IMR-90 (cell line): Measurements from ENCODE around the gene CXCL13. TPM values are rescaled to one million over a fixed set of nuclear protein-coding genes. Genes with fewer than 3 reads are reported as not detected.

Experiments
- ATAC-seq: fragments of 200-7000 bp; cut with Tn5 transposase; 2 replicates; pipeline ENCODE4 v1.9.1; 2020; ENCODE audit warnings: low read depth, mild to moderate bottlenecking, moderate library complexity
- BruUV-seq: library from RNA; stranded (reverse); fragments of 400-500 nt; replicated peaks from 2 replicates; lab custom pipeline; 2021; lab: Mats Ljungman, UMichigan
- CTCF ChIA-PET: fragments of 300-600 bp; formaldehyde crosslinking; extraction: SDS; loops from one replicate; lab custom pipeline; 2021; ENCODE audit warnings: antibody characterized with exemption; lab: Yijun Ruan, JAX
- POLR2A ChIA-PET: fragments of 300-600 bp; sonication (Branson Sonifier 250); formaldehyde crosslinking; loops from one replicate; lab custom pipeline; 2022; ENCODE audit warnings: antibody characterized with exemption; ENCODE audit not compliant: unreplicated experiment; lab: Charles Lee
- DNase-seq: peaks from one replicate; pipeline ENCODE4 v3.0.0; 2013
- H2AFZ ChIP-seq: replicated peaks from 2 replicates; pipeline ENCODE3; 2013; ENCODE audit warnings: low read length, mild to moderate bottlenecking; ENCODE audit not compliant: poor library complexity
- H2AK5ac ChIP-seq: 2 replicates; pipeline ENCODE4 v1.6.1; 2013; ENCODE audit warnings: low read depth, low read length, inconsistent platforms
- H2AK9ac ChIP-seq: replicated peaks from 2 replicates; pipeline ENCODE3; 2013; ENCODE audit warnings: mild to moderate bottlenecking, low read depth, low read length, moderate library complexity; ENCODE audit not compliant: poor library complexity
- H2BK120ac ChIP-seq: 2 replicates; pipeline ENCODE4 v1.6.1; 2013; ENCODE audit warnings: low read depth, low read length, inconsistent platforms
- H2BK15ac ChIP-seq: 3 replicates; pipeline ENCODE4 v1.6.1; 2013; ENCODE audit warnings: low read depth, low read length, inconsistent platforms
- H2BK20ac ChIP-seq: 2 replicates; pipeline ENCODE4 v1.6.1; 2013; ENCODE audit warnings: low read depth, mild to moderate bottlenecking, inconsistent platforms, low read length, moderate library complexity
- H2BK5ac ChIP-seq: 2 replicates; pipeline ENCODE4 v1.6.1; 2013; ENCODE audit warnings: mild to moderate bottlenecking, low read depth, low read length, inconsistent platforms; ENCODE audit not compliant: poor library complexity, severe bottlenecking
- H3K14ac ChIP-seq: replicated peaks from 2 replicates; pipeline ENCODE4 v1.6.1; 2013; ENCODE audit warnings: low read depth, low read length, inconsistent platforms
- H3K18ac ChIP-seq: 2 replicates; pipeline ENCODE4 v1.6.1; 2013; ENCODE audit warnings: low read depth, low read length, control low read depth
- H3K23ac ChIP-seq: 2 replicates; pipeline ENCODE4 v1.6.1; 2013; ENCODE audit warnings: low read depth, low read length, inconsistent platforms
- H3K27ac ChIP-seq: 2 replicates; pipeline ENCODE4 v1.5.1; 2013; ENCODE audit warnings: mild to moderate bottlenecking, control low read depth, low read length; ENCODE audit not compliant: insufficient read depth
- H3K27me3 ChIP-seq: 2 replicates; pipeline ENCODE4 v1.6.1; 2013; ENCODE audit warnings: low read length; ENCODE audit not compliant: control insufficient read depth, insufficient read depth
- H3K36me3 ChIP-seq: 2 replicates; pipeline ENCODE4 v1.6.1; 2013; ENCODE audit warnings: low read length, mixed read lengths; ENCODE audit not compliant: control insufficient read depth, insufficient read depth
- H3K4ac ChIP-seq: 2 replicates; pipeline ENCODE4 v1.6.1; 2013; ENCODE audit warnings: low read depth, low read length, inconsistent platforms
- H3K4me1 ChIP-seq: 2 replicates; pipeline ENCODE4 v1.6.1; 2013; ENCODE audit warnings: low read length, mixed read lengths; ENCODE audit not compliant: control insufficient read depth, insufficient read depth
- H3K4me2 ChIP-seq: 2 replicates; pipeline ENCODE4 v1.6.1; 2013; ENCODE audit warnings: low read depth, mild to moderate bottlenecking, control low read depth, low read length, moderate library complexity
- H3K4me3 ChIP-seq: 2 replicates; pipeline ENCODE4 v1.5.1; 2013; ENCODE audit warnings: low read depth, mild to moderate bottlenecking, control low read depth, low read length, moderate library complexity; ENCODE audit not compliant: insufficient read depth
- H3K56ac ChIP-seq: 2 replicates; pipeline ENCODE4 v1.6.1; 2013; ENCODE audit warnings: low read length, inconsistent platforms; ENCODE audit not compliant: insufficient read depth; ENCODE audit errors: extremely low read depth
- H3K79me1 ChIP-seq, 2 experiments: 2 replicates each; pipeline ENCODE4 v1.6.1; 2013; ENCODE audit warnings: low read length in 2 of 2, inconsistent platforms in 1 of 2, low read depth in 1 of 2
- H3K9ac ChIP-seq: 2 replicates; pipeline ENCODE4 v1.6.1; 2013; ENCODE audit warnings: low read depth, low read length, control low read depth
- H3K9me1 ChIP-seq: 2 replicates; pipeline ENCODE4 v1.6.1; 2013; ENCODE audit warnings: low read length, inconsistent platforms; ENCODE audit not compliant: insufficient read depth
- H3K9me3 ChIP-seq: 2 replicates; pipeline ENCODE4 v1.6.1; 2013; ENCODE audit warnings: low read length; ENCODE audit not compliant: control insufficient read depth, insufficient read depth
- H4K20me1 ChIP-seq: 2 replicates; pipeline ENCODE4 v1.6.1; 2013; ENCODE audit warnings: low read length, inconsistent platforms; ENCODE audit not compliant: insufficient read depth
- H4K5ac ChIP-seq: 2 replicates; pipeline ENCODE4 v1.6.1; 2013; ENCODE audit warnings: mild to moderate bottlenecking, low read depth, low read length, control low read depth
- H4K8ac ChIP-seq, 2 experiments: 2 replicates each; pipeline ENCODE4 v1.6.1; 2013; ENCODE audit warnings: low read depth in 2 of 2, low read length in 2 of 2, control low read depth in 1 of 2, inconsistent platforms in 1 of 2
- H4K91ac ChIP-seq: 2 replicates; pipeline ENCODE4 v1.6.1; 2013; ENCODE audit warnings: low read depth, low read length, inconsistent platforms; ENCODE audit not compliant: insufficient read depth
- CEBPB ChIP-seq: IDR thresholded peaks from 2 replicates; pipeline ENCODE4 v1.6.1; 2012; ENCODE audit warnings: low read depth, low read length, improper control_type of control experiment
- CHD1 ChIP-seq: IDR thresholded peaks from 2 replicates; pipeline ENCODE4 v1.6.1; 2012; ENCODE audit warnings: low read depth, low read length, improper control_type of control experiment
- FOS ChIP-seq: fragments of 150-350 bp; IDR thresholded peaks from 2 replicates; pipeline ENCODE4 v1.6.1; 2016; ENCODE audit warnings: low read depth, low read length
- MAFK ChIP-seq: IDR thresholded peaks from 2 replicates; pipeline ENCODE4 v1.6.1; 2012; ENCODE audit warnings: low read depth, low read length, improper control_type of control experiment
- MAZ ChIP-seq: IDR thresholded peaks from 2 replicates; pipeline ENCODE4 v1.6.1; 2012; ENCODE audit warnings: low read depth, mild to moderate bottlenecking, low read length, improper control_type of control experiment, moderate library complexity, borderline replicate concordance
- MXI1 ChIP-seq: IDR thresholded peaks from 2 replicates; pipeline ENCODE4 v1.6.1; 2012; ENCODE audit warnings: low read depth, mild to moderate bottlenecking, low read length, moderate library complexity, borderline replicate concordance
- NFE2L2 ChIP-seq: fragments of 150-350 bp; IDR thresholded peaks from 2 replicates; pipeline ENCODE4 v1.6.1; 2016; ENCODE audit warnings: low read depth, mild to moderate bottlenecking, low read length
- POLR2A ChIP-seq: IDR thresholded peaks from 2 replicates; pipeline ENCODE4 v1.6.1; 2012; ENCODE audit warnings: mild to moderate bottlenecking, low read depth, low read length
- RAD21 ChIP-seq: IDR thresholded peaks from 2 replicates; pipeline ENCODE4 v1.6.1; 2012; ENCODE audit warnings: low read length, improper control_type of control experiment
- RCOR1 ChIP-seq: IDR thresholded peaks from 2 replicates; pipeline ENCODE4 v1.6.1; 2012; ENCODE audit warnings: mild to moderate bottlenecking, low read length, improper control_type of control experiment; ENCODE audit not compliant: insufficient replicate concordance
- RFX5 ChIP-seq: IDR thresholded peaks from 2 replicates; pipeline ENCODE4 v1.8.0; 2012; ENCODE audit warnings: low read depth, mild to moderate bottlenecking, low read length, moderate library complexity
- SMC3 ChIP-seq: fragments of 150-350 bp; IDR thresholded peaks from 2 replicates; pipeline ENCODE4 v1.6.1; 2016; ENCODE audit warnings: low read depth, mild to moderate bottlenecking, antibody characterized with exemption, low read length, moderate library complexity
- WGBS, 2 experiments: methylation state at CpG; one replicate each; pipeline versions ENCODE4 v1.1.5 to v1.1.7; 2013; ENCODE audit warnings: missing lambda C conversion rate in 2 of 2; ENCODE audit not compliant: insufficient read length in 1 of 2; ENCODE audit errors: extremely low coverage in 2 of 2; 5-methylcytosine and 5-hydroxymethylcytosine counted together
- dilution Hi-C: fragments of 300-500 bp; cut with HindIII; formaldehyde crosslinking; loops from one replicate; pipeline ENCODE4 v1.14.3; 2018; ENCODE audit warnings: low sequenced_read_pairs; ENCODE audit not compliant: unreplicated experiment
- in situ Hi-C: fragments of 300-500 bp; cut with MboI; formaldehyde crosslinking; loops from 3 replicates; pipeline ENCODE4 v1.14.3; 2019; ENCODE audit warnings: low sequenced_read_pairs, inconsistent platforms, mixed read lengths
- intact Hi-C: fragments of 100-400 bp; cut with micrococcal nuclease; formaldehyde crosslinking; loops from 2 replicates; pipeline ENCODE4 v1.10.0; 2022
- polyA plus RNA-seq, 3 experiments: library from polyadenylated mRNA; depleted of rRNA; stranded (reverse); fragments of >200 nt; gene quantifications; 2 replicates each; pipeline ENCODE4 v1.2.3, GENCODE V29; 2012; ENCODE audit warnings: low replicate concordance in 1 of 3
- total RNA-seq: library from RNA; depleted of rRNA; stranded (reverse); fragments of >200 nt; gene quantifications from 2 replicates; pipeline ENCODE4 v1.2.3, GENCODE V29; 2012
- TF ChIP-seq, protein P1 (sequence below): conservative IDR thresholded peaks from 2 replicates; pipeline ENCODE4 v1.5.1; 2012; ENCODE audit warnings: mild to moderate bottlenecking, low read depth, low read length, improper control_type of control experiment
- TF ChIP-seq, protein P2 (sequence below): fragments of 150-350 bp; IDR thresholded peaks from 2 replicates; pipeline ENCODE4 v1.6.1; 2016; ENCODE audit warnings: low read depth, mild to moderate bottlenecking, low read length, moderate library complexity, borderline replicate concordance
- TF ChIP-seq, protein P3 (sequence below): fragments of 150-350 bp; IDR thresholded peaks from 2 replicates; pipeline ENCODE4 v1.6.1; 2017; ENCODE audit warnings: mild to moderate bottlenecking, antibody characterized with exemption, low read length, low read depth

Gene CXCL13
- total and polyA plus RNA-seq, 2 of the 4 experiments (the other 2 are of a cell fraction) = not detected

DNA sequence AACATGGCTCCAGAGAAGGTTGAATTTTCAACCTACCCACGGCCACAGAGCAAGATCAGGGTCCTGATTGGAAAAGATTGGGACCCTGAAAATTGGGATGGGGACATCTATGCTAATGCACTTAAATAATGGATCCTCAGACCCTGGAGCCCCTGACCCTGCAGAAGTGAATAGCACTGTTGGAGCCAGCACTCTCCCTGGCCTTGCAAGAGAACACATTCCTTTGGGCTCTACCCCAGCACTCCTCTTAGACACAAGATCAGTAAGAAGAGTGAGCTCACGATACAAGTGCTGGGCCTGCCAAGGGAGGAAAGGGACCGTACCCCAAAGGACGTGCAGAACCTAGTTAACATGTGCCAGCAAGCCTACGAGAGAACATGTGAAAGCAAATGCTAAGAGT is 19.9 kb downstream of the CXCL13 start:
- TF ChIP-seq, protein P1, sequence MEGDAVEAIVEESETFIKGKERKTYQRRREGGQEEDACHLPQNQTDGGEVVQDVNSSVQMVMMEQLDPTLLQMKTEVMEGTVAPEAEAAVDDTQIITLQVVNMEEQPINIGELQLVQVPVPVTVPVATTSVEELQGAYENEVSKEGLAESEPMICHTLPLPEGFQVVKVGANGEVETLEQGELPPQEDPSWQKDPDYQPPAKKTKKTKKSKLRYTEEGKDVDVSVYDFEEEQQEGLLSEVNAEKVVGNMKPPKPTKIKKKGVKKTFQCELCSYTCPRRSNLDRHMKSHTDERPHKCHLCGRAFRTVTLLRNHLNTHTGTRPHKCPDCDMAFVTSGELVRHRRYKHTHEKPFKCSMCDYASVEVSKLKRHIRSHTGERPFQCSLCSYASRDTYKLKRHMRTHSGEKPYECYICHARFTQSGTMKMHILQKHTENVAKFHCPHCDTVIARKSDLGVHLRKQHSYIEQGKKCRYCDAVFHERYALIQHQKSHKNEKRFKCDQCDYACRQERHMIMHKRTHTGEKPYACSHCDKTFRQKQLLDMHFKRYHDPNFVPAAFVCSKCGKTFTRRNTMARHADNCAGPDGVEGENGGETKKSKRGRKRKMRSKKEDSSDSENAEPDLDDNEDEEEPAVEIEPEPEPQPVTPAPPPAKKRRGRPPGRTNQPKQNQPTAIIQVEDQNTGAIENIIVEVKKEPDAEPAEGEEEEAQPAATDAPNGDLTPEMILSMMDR = no peak
- no peak for TF ChIP-seq CHD1
- TF ChIP-seq MXI1 = no peak
- TF ChIP-seq MAFK = no peak
- no peak for TF ChIP-seq SMC3
- no peak for TF ChIP-seq CEBPB
- TF ChIP-seq, protein P2, sequence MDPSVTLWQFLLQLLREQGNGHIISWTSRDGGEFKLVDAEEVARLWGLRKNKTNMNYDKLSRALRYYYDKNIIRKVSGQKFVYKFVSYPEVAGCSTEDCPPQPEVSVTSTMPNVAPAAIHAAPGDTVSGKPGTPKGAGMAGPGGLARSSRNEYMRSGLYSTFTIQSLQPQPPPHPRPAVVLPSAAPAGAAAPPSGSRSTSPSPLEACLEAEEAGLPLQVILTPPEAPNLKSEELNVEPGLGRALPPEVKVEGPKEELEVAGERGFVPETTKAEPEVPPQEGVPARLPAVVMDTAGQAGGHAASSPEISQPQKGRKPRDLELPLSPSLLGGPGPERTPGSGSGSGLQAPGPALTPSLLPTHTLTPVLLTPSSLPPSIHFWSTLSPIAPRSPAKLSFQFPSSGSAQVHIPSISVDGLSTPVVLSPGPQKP = no peak
- TF ChIP-seq FOS = no peak
- TF ChIP-seq MAZ = no peak
- no peak for TF ChIP-seq RCOR1
- no peak for TF ChIP-seq NFE2L2
- TF ChIP-seq, protein P3, sequence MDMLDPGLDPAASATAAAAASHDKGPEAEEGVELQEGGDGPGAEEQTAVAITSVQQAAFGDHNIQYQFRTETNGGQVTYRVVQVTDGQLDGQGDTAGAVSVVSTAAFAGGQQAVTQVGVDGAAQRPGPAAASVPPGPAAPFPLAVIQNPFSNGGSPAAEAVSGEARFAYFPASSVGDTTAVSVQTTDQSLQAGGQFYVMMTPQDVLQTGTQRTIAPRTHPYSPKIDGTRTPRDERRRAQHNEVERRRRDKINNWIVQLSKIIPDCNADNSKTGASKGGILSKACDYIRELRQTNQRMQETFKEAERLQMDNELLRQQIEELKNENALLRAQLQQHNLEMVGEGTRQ = no peak
- no peak for TF ChIP-seq RAD21
- TF ChIP-seq POLR2A = no peak
- TF ChIP-seq RFX5 = no peak
- Histone ChIP-seq H3K9me3 (no peaks in the 10 kb centered on the region), H2BK120ac (no peak overlapping the region), H4K20me1 (no peaks in the 10 kb centered on the region), H2BK5ac (no peak overlapping the region), H2AK5ac (no peak overlapping the region), H2AFZ (peak overlapping the region; percentile 58), H3K36me3 (no peaks in the 10 kb centered on the region), H3K27ac (no peak overlapping the region), H3K27me3 (peaks cover 15% of the 10 kb centered on the region), H3K4me2 (no peak overlapping the region), H3K4ac (no peak overlapping the region), H3K9me1 (no peaks in the 10 kb centered on the region), H2BK15ac (no peak overlapping the region), H3K9ac (no peak overlapping the region), H3K18ac (no peak overlapping the region), H3K23ac (no peak overlapping the region), H3K4me1 (no peaks in the 10 kb centered on the region), H3K4me3 (no peak overlapping the region), H2BK20ac (no peak overlapping the region), H2AK9ac (no peak overlapping the region), H4K5ac (no peak overlapping the region), H3K79me1 (no peaks in the 10 kb centered on the region), H3K56ac (no peak overlapping the region), H4K8ac (no peak overlapping the region), H4K91ac (no peak overlapping the region), H3K14ac (no peak overlapping the region)
- no peak for DNase-seq
- in situ Hi-C loops = no loop called here
- ChIA-PET CTCF (no interaction called here), POLR2A (no interaction called here)
- no CpG with 5 or more reads among the region's 5 CpGs for WGBS, 2 experiments
- intact Hi-C loops = no loop called here
- no peak for ATAC-seq
- BruUV-seq = no TSS peak
- dilution Hi-C loops = no loop called here
